Suprapubic skin (tissue), 4 donors: ENCODE measurements around the gene F7.

Experiments used
- CTCF ChIP-seq, 2 donors: fragments of 200-600 bp in 1 of 2; fragments of 450-650 bp in 1 of 2; sonication (generic) in 1 of 2; IDR thresholded peaks; one replicate each; pipeline ENCODE4 v1.5.1; 2016 to 2019; ENCODE audit warnings: antibody characterized with exemption in 2 of 2, mild to moderate bottlenecking in 1 of 2, moderate library complexity in 1 of 2
- EP300 ChIP-seq: sonication (generic); formaldehyde crosslinking; IDR thresholded peaks from one replicate; pipeline ENCODE4 v1.6.1; 2017; ENCODE audit warnings: antibody characterized with exemption
- POLR2A ChIP-seq, 2 donors: fragments of 450-650 bp; IDR thresholded peaks; one replicate each; pipeline ENCODE4 v1.6.1; 2017; ENCODE audit warnings: antibody characterized with exemption in 2 of 2, mild to moderate bottlenecking in 2 of 2, moderate library complexity in 2 of 2
- POLR2AphosphoS5 ChIP-seq, 3 donors: sonication (generic); formaldehyde crosslinking; IDR thresholded peaks; one replicate each; pipeline ENCODE4 v1.6.1; 2017; ENCODE audit warnings: antibody characterized with exemption in 3 of 3

DNA sequence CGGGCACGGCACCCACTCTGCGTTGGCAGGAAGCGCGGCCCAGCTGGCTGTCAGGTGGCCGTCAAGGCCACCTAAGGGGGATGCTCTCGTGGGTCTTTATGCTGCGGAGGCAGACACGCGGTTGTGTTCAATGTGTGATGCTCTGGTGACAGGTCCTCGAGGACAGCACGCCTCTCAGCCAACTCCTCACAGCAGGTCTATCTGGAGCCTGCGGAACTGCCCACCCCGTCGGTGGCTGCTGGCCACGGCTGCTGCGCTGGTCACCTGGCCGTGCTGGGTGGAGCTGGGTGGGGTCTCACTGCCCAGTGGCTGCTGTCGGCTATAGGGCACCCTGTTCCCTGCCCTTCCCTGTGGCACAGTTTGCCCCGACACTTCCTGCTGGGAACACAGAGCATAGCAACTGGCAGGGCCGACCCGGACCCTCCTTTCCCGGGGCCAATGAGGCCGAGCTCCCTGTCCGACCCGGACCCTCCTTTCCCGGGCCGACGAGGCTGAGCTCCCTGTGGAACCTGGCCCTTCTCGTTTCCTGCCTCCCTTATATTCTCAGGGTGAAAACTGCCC lies 14.3 kb upstream of the F7 start:
- no peak for TF ChIP-seq CTCF (IDR thresholded peaks at IDR 0.05)
- no peak for TF ChIP-seq EP300
- TF ChIP-seq POLR2A (IDR thresholded peaks at IDR 0.05): no peak
- no peak for TF ChIP-seq POLR2AphosphoS5 (IDR thresholded peaks at IDR 0.05)
